Panc1 (cell line): Measurements from ENCODE around the gene THADA.

ENCODE experiments used
- CTCF ChIP-seq: fragments of 450-650 bp; IDR thresholded peaks from 2 replicates; pipeline ENCODE4 v1.5.1; 2017; ENCODE audit warnings: mild to moderate bottlenecking
- POLR2AphosphoS5 ChIP-seq: IDR thresholded peaks from 2 replicates; pipeline ENCODE4 v1.6.1; 2012; ENCODE audit warnings: mild to moderate bottlenecking, low read depth, low read length, moderate library complexity
- REST ChIP-seq, 2 experiments: IDR thresholded peaks; 2 replicates each; pipeline ENCODE4 v1.6.1; 2011 to 2012; ENCODE audit warnings: low read depth in 2 of 2, control low read depth in 1 of 2, low read length in 1 of 2, mild to moderate bottlenecking in 1 of 2, moderate library complexity in 1 of 2; ENCODE audit not compliant: insufficient read depth in 1 of 2
- SIN3A ChIP-seq: IDR thresholded peaks from 2 replicates; pipeline ENCODE4 v1.6.1; 2012; ENCODE audit warnings: low read depth, mild to moderate bottlenecking, low read length, moderate library complexity, borderline replicate concordance; ENCODE audit not compliant: insufficient read depth
- TCF7L2 ChIP-seq: IDR thresholded peaks from 2 replicates; pipeline ENCODE4 v1.6.1; 2011; ENCODE audit warnings: mild to moderate bottlenecking, low read depth, low read length, inconsistent platforms

- TF ChIP-seq CTCF = no peak
- TF ChIP-seq SIN3A = no peak
- no peak for TF ChIP-seq POLR2AphosphoS5
- no peak for TF ChIP-seq REST (IDR thresholded peaks at IDR 0.05; ENCODE audit: insufficient read depth in 1 of 2, low read depth in 2 of 2, low read length in 1 of 2)
- no peak for TF ChIP-seq TCF7L2
Measured at GRCh38 chr2:43347746-43348145, 248.1 kb downstream of the THADA start.
